Measurements from ENCODE around the gene TRPM3.

Gene TRPM3

DNA sequence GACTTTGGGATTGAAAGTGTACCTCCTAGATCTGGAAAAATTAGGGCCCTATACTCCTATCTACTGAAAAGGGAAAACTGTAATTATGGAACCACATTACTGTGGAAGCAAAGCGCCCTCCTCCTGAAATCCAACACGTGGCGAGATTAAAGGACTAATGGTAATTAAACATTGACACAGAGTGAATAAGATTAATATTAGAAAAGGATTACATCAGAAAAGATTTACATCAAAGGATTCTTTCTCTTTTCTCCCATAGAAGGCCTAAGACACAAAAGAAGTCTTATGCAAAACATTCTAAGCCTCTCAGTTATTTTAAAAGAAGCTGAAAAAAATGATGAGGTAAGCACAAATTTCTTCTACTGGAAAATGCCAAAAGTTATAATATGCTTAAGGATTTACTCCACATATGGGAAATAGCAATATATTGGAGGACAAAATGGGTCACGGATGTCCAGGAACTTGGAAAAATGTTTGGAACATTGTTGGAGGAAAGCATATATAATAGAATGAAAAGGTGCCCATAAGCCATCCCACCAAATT lies 227.8 kb downstream of the TRPM3 start:
- DNase-seq (ENCODE audit: low spot score in 2 of 2) (no peak), ATAC-seq (replicated peaks; ENCODE audit: extremely low read depth, poor library complexity, severe bottlenecking) (no peak)
- no peaks in the 10 kb centered on the region for H3K36me3 Mint-ChIP-seq (ENCODE audit: insufficient read depth)
- H3K27me3 Mint-ChIP-seq, result peaks cover 12% of the 10 kb centered on the region
- H3K27ac Mint-ChIP-seq (ENCODE audit: low read depth), result no peak overlapping the region
- no peaks in the 10 kb centered on the region for H3K9me3 Mint-ChIP-seq
- no peaks in the 10 kb centered on the region for H3K4me1 Mint-ChIP-seq
- H3K4me3 Mint-ChIP-seq, result no peak overlapping the region

DNA sequence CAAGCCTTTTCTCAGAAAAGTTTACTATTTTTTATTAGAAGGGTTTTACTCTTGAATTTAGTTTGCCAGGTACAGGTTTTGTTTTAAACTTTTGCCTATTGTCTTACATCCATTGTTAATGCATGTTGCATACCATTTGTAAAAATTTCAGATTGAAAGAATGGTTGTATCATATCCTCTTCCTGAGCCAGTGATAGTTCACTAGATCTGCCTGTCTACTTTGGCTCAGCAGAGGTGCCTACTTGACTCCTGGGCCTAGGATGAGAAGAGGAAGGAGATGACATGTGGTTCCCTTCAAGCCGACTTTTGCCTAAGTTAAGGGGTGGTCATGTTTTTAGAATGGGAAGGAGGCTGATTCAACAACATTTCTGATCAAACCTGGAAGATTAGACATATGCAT lies 232.9 kb downstream of the TRPM3 start:
- peaks cover 26% of the 10 kb centered on the region for H3K27me3 Mint-ChIP-seq

DNA sequence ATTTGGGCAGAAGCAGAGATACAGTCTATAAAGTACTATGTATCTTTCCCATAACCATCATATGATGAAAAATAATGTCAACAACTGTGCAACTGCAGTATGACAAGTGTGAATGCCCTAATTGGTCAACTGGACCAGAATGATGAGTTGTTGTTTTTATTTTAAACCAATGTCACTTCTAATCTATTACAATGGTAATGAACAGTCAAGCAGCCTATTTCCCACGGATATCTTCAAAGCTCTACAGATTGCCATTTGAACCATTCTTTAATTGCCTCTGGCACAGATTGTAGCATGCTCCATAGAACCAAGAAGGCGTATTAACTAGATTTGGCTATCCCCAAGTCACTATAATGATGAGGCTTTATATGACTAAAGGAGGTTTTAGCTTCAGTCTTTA lies 233.6 kb downstream of the TRPM3 start:
- ATAC-seq (replicated peaks; ENCODE audit: extremely low read depth, poor library complexity, severe bottlenecking) (no peak), DNase-seq (ENCODE audit: low spot score in 2 of 2) (no peak)
- Mint-ChIP-seq H3K27me3 (peaks cover 26% of the 10 kb centered on the region), H3K36me3 (ENCODE audit: insufficient read depth) (no peaks in the 10 kb centered on the region), H3K4me3 (no peak overlapping the region), H3K4me1 (no peaks in the 10 kb centered on the region), H3K27ac (ENCODE audit: low read depth) (no peak overlapping the region), H3K9me3 (no peaks in the 10 kb centered on the region)

More for the DNA sequence above, 232.9 kb downstream of the TRPM3 start:
- DNase-seq (ENCODE audit: low spot score in 2 of 2), result no peak
- ATAC-seq (replicated peaks; ENCODE audit: extremely low read depth, poor library complexity, severe bottlenecking), result no peak
- Mint-ChIP-seq H3K4me1 (no peaks in the 10 kb centered on the region), H3K27ac (ENCODE audit: low read depth) (no peak overlapping the region), H3K36me3 (ENCODE audit: insufficient read depth) (no peaks in the 10 kb centered on the region), H3K9me3 (no peaks in the 10 kb centered on the region), H3K4me3 (no peak overlapping the region)

GRCh38 chr9:70883963-70884793 lies 237.2 kb downstream of the TRPM3 start:
- Mint-ChIP-seq H3K4me3 (no peak overlapping the region), H3K4me1 (no peaks in the 10 kb centered on the region), H3K27ac (ENCODE audit: low read depth) (no peak overlapping the region), H3K36me3 (ENCODE audit: insufficient read depth) (no peaks in the 10 kb centered on the region), H3K27me3 (peaks cover 20% of the 10 kb centered on the region), H3K9me3 (no peaks in the 10 kb centered on the region)
- no peak for ATAC-seq (replicated peaks; ENCODE audit: extremely low read depth, poor library complexity, severe bottlenecking)
- no peak for DNase-seq (ENCODE audit: low spot score in 2 of 2)

DNA sequence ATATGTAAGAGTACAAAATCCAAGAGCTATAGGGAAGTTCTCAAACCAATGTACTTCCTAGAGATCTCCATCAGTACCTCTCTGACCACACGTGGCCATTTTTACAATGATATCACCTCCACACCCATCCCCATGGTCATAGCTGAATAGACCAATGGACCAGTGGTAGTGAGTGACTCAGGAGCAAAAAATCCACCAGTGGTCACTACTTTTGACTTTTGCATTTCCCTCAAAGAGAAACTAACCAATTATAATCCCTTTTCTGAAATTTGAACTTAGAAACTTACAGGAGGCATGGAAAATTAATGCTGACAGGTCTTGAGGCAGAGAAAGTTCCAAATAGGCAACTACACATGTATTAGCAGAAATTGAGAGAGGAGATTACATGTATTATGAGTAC lies 238.4 kb downstream of the TRPM3 start:
- no peaks in the 10 kb centered on the region for H3K4me1 Mint-ChIP-seq
- H3K9me3 Mint-ChIP-seq, result no peaks in the 10 kb centered on the region
- H3K4me3 Mint-ChIP-seq, result no peak overlapping the region
- H3K36me3 Mint-ChIP-seq (ENCODE audit: insufficient read depth), result no peaks in the 10 kb centered on the region
- H3K27ac Mint-ChIP-seq (ENCODE audit: low read depth), result no peak overlapping the region
- ATAC-seq (replicated peaks; ENCODE audit: extremely low read depth, poor library complexity, severe bottlenecking) (no peak), DNase-seq (ENCODE audit: low spot score in 2 of 2) (no peak)
- peaks cover 9% of the 10 kb centered on the region for H3K27me3 Mint-ChIP-seq

DNA sequence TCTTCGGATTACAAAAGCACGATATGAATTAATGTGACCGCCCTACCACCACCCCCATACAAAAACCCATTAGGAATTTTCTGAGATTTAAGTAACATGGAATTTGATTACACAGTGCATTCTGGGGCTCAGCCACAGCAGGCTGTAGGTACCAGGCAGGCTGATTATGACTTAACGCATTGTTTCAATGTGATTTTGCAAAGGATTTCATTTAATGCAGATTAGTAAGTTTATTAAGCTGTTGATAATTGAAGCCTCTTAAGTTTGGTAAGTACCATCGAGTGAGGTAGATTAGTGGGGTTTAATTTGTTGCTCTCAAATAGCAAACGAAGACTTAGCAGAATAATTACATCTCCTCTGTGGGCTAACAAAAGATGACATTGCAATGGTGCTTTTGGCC lies 240.1 kb downstream of the TRPM3 start:
- H3K27me3 Mint-ChIP-seq, result peaks cover 9% of the 10 kb centered on the region
- no peaks in the 10 kb centered on the region for H3K36me3 Mint-ChIP-seq (ENCODE audit: insufficient read depth)
- H3K27ac Mint-ChIP-seq (ENCODE audit: low read depth), result no peak overlapping the region
- no peak overlapping the region for H3K4me3 Mint-ChIP-seq
- H3K4me1 Mint-ChIP-seq, result no peaks in the 10 kb centered on the region
- ATAC-seq (replicated peaks; ENCODE audit: extremely low read depth, poor library complexity, severe bottlenecking) (no peak), DNase-seq (ENCODE audit: low spot score in 2 of 2) (no peak)
- H3K9me3 Mint-ChIP-seq, result no peaks in the 10 kb centered on the region

- Mint-ChIP-seq H3K27me3 (peaks cover 4% of the 10 kb centered on the region), H3K4me3 (no peak overlapping the region), H3K9me3 (no peaks in the 10 kb centered on the region), H3K4me1 (no peaks in the 10 kb centered on the region), H3K36me3 (ENCODE audit: insufficient read depth) (no peaks in the 10 kb centered on the region), H3K27ac (ENCODE audit: low read depth) (no peak overlapping the region)
- no peak for ATAC-seq (replicated peaks; ENCODE audit: extremely low read depth, poor library complexity, severe bottlenecking)
- DNase-seq (ENCODE audit: low spot score in 2 of 2), result no peak
Measured at GRCh38 chr9:70880535-70880934, 240.9 kb downstream of the TRPM3 start.

DNA sequence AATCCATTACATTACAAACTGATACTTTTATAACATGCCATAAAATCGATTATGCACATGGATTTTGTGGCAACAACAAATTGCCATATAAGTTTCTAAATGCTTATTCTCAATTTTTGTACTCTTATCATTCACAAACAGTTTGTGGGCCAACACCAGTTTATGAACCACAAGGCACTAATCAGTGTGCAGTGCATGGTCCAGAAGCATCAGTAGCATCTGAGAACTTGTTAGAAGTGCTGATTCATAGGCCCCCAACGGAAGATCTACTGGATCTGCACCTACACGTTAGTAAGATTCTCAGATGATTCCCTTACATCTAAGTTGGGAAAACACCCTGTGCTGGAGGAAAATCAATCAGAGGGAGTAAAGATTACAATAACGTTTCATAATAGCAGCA lies 242.8 kb downstream of the TRPM3 start:
- DNase-seq (ENCODE audit: low spot score in 2 of 2) (no peak), ATAC-seq (replicated peaks; ENCODE audit: extremely low read depth, poor library complexity, severe bottlenecking) (no peak)
- H3K4me3 Mint-ChIP-seq, result no peak overlapping the region
- H3K4me1 Mint-ChIP-seq, result no peaks in the 10 kb centered on the region
- H3K9me3 Mint-ChIP-seq, result no peaks in the 10 kb centered on the region
- no peaks in the 10 kb centered on the region for H3K27me3 Mint-ChIP-seq
- H3K36me3 Mint-ChIP-seq (ENCODE audit: insufficient read depth), result no peaks in the 10 kb centered on the region
- H3K27ac Mint-ChIP-seq (ENCODE audit: low read depth), result no peak overlapping the region

DNA sequence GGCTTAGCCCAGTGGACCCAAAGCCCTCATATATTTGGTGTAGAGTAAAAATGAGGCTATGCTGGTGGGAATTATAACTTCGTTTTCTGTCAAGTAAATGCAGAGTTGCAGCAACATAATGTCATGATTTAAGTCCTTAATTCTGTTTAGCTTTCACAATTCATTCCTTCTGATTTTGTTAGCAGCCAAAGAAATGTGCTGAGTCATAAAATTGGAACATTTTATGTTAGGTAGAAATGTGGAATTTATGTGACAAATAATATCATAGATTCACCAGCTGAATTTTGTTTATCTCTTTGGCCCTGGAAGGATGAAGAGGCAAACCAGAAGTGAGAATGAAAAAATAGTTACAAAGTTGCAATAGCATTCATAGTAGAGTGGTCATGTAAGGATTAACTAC lies 247.0 kb downstream of the TRPM3 start:
- no peak for DNase-seq (ENCODE audit: low spot score in 2 of 2)
- Mint-ChIP-seq H3K9me3 (no peaks in the 10 kb centered on the region), H3K36me3 (ENCODE audit: insufficient read depth) (no peaks in the 10 kb centered on the region), H3K27ac (ENCODE audit: low read depth) (no peak overlapping the region), H3K27me3 (peaks cover under 1% of the 10 kb centered on the region), H3K4me1 (no peaks in the 10 kb centered on the region), H3K4me3 (no peak overlapping the region)
- ATAC-seq (replicated peaks; ENCODE audit: extremely low read depth, poor library complexity, severe bottlenecking), result no peak

DNA sequence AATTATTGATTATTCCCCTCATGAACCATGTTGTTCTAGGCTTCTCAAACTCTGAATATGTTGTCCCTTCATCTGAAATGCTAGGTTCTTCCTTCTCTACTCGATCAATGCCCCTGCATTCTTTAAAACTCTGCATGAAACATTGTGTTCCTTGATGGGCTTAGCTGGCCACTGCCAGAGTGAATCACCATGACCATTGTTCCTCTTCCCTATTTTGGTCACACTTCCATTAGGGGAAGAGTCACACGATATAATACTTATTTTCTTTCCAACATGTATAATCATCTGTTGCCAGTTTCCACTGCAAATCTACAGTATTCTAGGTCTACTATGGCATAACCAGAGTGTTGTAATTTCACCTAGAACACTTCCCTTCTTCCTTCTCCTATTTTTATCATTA lies 247.9 kb downstream of the TRPM3 start:
- no peak overlapping the region for H3K27ac Mint-ChIP-seq (ENCODE audit: low read depth)
- peaks cover 9% of the 10 kb centered on the region for H3K27me3 Mint-ChIP-seq
- H3K36me3 Mint-ChIP-seq (ENCODE audit: insufficient read depth), result no peaks in the 10 kb centered on the region
- no peaks in the 10 kb centered on the region for H3K4me1 Mint-ChIP-seq
- ATAC-seq (replicated peaks; ENCODE audit: extremely low read depth, poor library complexity, severe bottlenecking) (no peak), DNase-seq (ENCODE audit: low spot score in 2 of 2) (no peak)
- H3K9me3 Mint-ChIP-seq, result no peaks in the 10 kb centered on the region
- H3K4me3 Mint-ChIP-seq, result no peak overlapping the region

DNA sequence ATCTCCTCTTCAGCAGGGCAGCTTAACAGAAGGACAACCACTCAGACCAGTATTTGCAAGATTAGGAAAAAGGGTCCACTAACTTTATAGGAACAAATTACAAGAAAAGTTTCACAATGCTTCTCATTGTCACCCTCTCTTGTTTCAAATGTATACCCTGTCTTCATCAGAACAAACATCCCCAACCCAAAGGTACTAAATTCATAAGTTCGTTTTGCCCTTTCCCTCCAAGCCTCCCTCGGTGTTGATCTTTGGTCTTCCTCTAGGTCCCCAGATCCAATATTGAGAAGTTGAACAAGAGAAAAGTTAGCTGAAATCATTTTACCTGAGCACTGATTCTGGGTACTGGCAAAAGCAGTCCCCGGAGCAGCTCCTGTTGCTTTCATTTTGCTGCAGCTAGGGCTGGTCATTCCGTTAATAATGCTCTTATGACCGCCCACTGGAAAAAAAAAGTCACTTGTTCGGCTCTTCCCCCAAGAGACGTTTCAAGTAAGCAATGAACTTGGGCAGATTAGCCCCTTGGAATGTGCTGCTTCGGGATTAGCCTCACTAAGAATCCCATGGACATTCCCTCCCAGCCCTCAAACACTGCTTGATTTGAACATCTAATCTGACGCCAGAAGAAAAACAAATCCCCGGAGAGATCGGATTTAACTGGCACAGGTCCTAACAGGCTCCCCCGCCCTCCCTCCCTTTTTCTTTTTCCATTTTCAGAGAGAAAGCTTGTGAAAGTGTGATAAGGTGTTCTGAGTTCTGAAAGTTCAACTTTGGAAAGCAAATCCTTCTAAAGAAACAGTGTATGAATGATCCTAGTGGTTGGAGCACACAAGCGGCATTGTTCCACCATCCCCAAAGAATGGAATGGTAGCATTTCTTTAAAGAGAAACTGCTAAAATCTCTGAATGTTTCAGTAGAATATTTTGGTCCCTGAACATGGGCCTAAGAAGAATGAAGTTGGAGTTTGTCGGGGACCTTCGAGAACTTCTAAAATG lies 252.5 kb downstream of the TRPM3 start:
- Mint-ChIP-seq H3K4me3 (no peak overlapping the region), H3K27ac (ENCODE audit: low read depth) (no peak overlapping the region)
- no peak for ATAC-seq (replicated peaks; ENCODE audit: extremely low read depth, poor library complexity, severe bottlenecking)

DNA sequence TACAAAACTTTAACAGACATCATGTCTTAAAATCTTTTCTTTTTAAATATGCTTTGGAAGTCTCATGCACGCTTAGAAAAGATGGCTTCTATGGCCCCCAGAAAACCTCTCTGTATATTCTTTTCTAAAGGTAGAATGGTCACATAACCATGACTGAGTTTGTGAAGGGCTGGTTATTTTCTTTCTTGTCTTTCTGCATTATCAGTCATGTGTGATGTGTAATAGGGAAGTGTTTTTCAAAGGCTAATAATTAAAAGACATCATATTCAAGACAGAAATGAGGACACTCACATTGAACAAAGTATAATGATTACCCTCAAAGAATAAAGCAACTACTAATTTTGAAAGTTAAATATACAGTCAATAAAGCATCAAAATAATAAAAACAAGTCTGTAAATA lies 253.4 kb downstream of the TRPM3 start:
- Mint-ChIP-seq H3K4me3 (no peak overlapping the region), H3K9me3 (no peaks in the 10 kb centered on the region), H3K27me3 (peaks cover 18% of the 10 kb centered on the region), H3K27ac (ENCODE audit: low read depth) (no peak overlapping the region), H3K36me3 (ENCODE audit: insufficient read depth) (no peaks in the 10 kb centered on the region), H3K4me1 (no peaks in the 10 kb centered on the region)
- ATAC-seq (replicated peaks; ENCODE audit: extremely low read depth, poor library complexity, severe bottlenecking) (no peak), DNase-seq (ENCODE audit: low spot score in 2 of 2) (no peak)

More for the DNA sequence above, 252.5 kb downstream of the TRPM3 start:
- Mint-ChIP-seq H3K27me3 (peaks cover 11% of the 10 kb centered on the region), H3K9me3 (no peaks in the 10 kb centered on the region), H3K4me1 (no peaks in the 10 kb centered on the region), H3K36me3 (ENCODE audit: insufficient read depth) (no peaks in the 10 kb centered on the region)
- DNase-seq (ENCODE audit: low spot score in 2 of 2), result no peak
